Ecto neural progenitor cell (in vitro differentiated cells): Measurements from ENCODE around the gene POLL.
A peak's percentile ranks its signal among the peaks of the same experiment; 100 is the strongest.
"Not testable (repeated sequence)": the region's sequence is repeated elsewhere in the genome, so short reads cannot be mapped to it uniquely, and the experiment has no call there.

Source experiments
- DNase-seq: peaks from one replicate; pipeline ENCODE4 v3.0.0-alpha.2; 2018; ENCODE audit warnings: low spot score

Gene POLL

DNA sequence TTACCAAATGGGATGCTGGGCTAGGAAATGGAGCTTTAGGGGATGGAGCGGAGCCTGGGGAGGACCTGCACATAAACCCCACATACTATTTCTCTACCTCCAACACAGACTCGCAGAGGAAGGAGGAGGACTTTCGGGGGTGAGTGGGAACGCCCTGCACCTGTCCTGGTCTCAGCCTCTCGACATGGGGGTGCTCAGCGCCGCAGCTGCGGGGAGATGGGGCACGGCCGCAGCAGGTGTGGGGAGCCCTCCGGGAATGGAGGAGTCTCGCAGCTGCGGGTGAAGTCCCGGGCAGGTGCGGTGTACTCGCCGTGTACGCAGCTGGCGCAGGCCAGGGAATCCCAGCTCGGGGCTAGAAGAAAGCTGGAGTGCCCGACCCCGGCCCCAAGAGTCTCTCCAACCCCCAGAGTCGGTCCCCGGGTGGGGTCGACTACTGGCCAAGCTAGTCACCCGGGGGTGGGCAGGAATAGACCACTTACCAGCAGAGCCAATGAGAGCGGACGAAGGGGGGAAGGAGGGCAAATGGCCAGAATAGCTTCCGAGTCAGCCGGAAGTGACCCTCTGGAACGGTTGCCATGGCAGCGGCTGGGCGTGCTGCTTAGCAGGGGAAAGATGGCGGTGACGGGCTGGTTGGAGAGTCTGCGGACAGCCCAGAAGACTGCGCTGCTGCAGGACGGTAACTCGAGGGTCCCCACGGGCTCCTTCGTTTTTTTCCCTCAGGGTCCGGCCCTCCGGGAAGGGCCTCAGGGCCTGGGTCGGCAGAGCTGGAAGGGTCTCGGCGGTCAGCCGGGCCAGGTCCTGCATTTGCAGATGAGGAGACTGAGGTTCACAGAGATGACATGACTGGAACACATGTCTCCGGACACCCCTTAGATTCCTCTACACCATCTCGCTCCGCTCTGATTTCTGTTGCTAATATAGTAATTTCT is at the start of gene POLL, which contains the start of gene DPCD:
POLL (minus strand) TSS at position 533 of the 929 bp plus-strand sequence. CDS start 897 bp downstream, outside the sequence.
DPCD (plus strand) TSS at position 597 of the 929 bp plus-strand sequence; CDS start at position 613, 16 bp downstream.
- DNase-seq = peak; percentile 96

DNA sequence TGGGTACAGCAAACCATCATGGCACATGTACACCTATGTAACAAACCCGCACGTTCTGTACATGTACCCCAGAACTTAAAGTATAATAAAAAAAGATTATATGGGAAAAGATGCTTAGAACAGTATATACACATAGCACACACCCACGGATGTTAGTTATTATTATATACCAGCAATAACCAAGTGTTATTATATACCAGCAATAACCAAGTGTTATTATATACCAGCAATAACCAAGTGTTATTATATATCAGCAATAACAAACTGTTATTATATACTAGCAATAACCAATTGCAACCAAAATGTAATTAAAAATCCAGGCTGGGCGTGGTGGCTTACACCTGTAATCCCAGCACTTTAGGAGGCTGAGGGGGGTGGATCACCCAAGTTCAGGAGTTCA is 45.5 kb upstream of the POLL start:
- DNase-seq = not testable (repeated sequence)

- no peak for DNase-seq
These were observed 43.9 kb upstream of the POLL start for GRCh38 chr10:101631821-101632475.

DNA sequence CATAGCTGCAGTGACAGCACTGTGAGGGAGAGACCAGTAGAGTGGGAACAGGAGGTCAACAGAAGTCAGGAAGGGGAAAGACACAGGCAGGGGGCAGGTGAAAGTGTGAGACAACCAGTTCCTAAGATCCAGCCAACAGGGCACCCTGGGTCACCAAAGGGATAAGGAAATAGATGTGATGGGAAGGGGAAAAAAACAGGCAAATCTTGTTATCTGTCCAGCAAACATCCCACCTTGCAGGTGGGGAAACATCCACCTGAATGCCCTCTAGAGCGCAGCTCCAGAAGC is 42.5 kb upstream of the POLL start:
- DNase-seq = no peak

- DNase-seq = no peak
These were observed 42.0 kb upstream of the POLL start for GRCh38 chr10:101629837-101630632.

GRCh38 chr10:101625821-101626412 is 37.9 kb upstream of the POLL start:
- no peak for DNase-seq

DNA sequence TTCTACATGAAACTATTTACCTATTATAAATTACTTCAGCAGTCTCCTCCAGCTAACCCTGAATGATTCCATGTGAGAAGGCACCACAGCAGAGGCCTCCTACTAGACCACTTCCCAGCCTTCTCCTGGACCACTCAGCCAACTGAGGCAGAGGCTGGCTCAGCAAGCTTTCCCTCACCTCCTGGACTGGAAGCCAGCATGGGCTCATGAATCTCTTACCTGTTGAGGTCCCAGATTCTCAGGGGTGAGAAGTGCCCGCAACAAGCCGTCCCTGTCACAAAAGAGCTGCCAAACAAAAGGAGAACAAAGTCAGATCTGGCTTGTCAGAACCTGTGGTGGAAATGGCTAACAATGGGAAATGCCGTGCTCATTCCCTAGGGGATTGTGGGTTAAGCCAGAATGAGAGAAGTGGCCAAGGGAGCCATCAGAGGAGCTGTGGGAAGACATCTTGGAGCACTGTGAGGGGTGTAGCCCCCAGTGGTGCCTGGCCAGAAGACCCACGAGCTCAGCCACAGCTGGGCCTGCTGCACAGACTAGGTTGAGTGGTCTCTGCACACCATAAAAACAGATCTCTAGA is 36.6 kb upstream of the POLL start:
- no peak for DNase-seq

- no peak for DNase-seq
These were observed 35.5 kb upstream of the POLL start for GRCh38 chr10:101623528-101623927.

GRCh38 chr10:101619983-101620382 is 31.9 kb upstream of the POLL start:
- peak; percentile 57 for DNase-seq

- DNase-seq = no peak
These were observed 30.8 kb upstream of the POLL start for GRCh38 chr10:101618871-101619270.

DNA sequence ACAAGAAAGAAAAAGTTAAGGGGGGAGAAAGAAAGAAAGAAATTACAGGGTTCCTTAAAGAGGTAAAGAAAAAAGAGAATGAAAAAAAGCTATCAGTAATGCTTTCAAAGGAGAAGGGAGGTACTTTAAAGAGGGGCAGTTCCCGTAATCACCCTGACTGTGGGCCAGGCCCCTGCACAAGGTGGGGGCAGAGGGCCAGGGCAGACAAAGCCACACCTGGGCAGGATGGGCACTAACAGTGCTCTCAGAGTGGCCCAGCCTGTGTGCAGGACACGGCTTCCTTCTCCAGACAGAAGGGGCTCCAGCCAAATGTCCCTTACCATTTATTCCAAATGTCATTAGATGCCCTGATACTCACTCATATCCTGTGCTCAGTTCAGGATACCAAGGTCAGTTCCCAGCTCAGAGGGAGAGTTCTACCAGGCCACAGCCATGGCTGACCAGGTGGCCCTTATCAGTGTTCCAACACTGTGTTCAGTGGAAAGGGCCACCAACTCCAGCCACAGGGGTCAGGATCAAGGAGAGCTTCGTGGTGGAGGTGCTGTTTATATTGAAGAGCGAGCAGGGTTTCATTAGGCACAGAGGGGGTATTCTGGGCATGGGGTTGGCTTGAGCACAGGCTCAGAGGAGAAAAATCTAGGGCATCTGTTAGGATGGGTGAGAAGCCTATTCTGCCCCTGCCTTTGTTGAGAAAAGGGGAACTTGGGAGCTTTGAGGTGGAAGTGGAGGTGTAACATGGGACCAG is 29.9 kb upstream of the POLL start:
- no peak for DNase-seq

DNA sequence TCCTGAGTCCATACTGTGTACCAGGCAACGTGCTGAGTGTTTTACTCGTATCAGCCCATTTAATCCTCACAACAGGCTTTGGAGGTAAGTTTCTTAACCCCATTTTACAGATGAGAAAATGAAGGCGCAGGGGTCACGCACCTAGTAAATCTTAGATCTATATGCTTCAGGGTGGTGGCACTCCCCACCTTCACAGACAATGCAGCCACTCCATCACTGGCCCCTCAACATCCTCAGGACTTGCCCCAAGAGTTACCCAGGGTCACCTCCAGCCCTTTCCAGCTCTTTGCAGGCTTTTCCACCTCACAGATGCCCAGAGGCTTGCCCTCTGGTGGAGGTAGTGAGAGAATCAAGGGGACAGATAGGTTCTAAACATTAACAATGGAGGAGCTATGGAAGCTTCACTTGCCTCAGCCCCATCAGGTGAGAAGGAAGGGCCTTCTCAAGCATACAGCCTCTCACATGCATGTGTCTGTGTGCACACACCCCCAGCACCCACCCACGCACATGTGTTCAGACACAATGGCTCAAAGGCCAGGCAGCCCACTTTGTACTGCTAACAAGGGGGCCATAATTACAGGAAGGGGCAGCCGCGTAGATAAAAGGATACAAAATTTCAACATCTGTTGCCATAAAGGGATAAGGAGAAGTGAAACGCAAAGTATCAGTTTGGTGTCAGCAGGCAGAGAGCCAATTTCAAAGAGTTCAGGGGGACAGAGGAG is 29.2 kb upstream of the POLL start:
- DNase-seq = no peak

DNA sequence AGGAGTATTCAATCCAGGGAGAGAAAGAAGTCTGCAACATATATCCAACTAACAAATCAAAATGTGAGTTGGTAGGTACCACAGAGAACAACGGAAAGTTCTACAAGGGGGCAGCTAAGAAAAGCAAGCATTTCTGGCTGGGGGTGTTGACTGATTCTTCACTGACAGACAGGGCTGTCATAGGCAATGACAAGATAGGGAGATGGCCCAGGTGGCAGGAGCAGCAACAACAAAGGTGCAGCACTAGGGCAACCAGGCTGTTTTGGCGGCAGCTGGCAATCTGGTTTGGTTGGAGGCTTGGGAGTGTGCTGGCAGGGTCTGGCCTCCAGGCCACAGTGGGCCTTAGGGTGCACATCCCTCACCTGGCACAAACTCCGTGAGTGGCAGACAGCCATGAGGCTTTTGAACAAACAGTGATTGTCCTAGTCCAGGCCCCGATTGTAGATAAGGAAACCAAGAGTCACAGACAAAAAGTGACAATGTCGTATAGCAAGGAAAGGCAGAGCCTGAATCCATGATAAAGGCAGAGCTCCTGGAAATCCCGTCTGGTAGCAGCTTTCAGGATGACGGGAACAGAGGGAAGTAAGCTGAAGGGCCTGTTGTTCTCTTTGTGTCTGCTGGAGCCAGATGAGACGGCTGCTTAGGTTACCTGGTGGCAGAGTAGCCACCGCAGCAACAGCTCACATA is 28.5 kb upstream of the POLL start:
- no peak for DNase-seq

- DNase-seq = no peak
These were observed 27.6 kb upstream of the POLL start for GRCh38 chr10:101615525-101616116.

GRCh38 chr10:101614663-101615524 is 26.8 kb upstream of the POLL start:
- DNase-seq = no peak

DNA sequence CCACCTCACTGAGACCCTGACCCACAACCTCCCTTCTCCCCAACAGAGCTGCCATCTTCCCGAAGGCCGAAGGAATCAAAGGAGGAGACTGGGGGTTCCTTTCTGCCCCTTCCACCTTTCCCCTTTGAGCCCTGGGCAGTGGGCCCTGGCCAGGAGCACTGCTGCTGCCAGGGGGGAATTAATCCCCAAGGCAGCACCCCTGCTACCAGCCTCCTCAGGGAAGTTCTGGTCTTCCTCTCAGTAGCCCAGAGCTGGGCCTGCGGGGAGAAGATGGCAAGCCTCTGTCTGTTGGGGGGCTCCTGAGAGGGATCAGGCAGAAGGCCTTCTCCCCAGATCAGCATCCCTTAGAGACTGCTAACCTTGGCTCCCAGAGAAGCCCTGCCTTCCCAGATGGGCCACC is 25.6 kb upstream of the POLL start:
- DNase-seq = no peak

DNA sequence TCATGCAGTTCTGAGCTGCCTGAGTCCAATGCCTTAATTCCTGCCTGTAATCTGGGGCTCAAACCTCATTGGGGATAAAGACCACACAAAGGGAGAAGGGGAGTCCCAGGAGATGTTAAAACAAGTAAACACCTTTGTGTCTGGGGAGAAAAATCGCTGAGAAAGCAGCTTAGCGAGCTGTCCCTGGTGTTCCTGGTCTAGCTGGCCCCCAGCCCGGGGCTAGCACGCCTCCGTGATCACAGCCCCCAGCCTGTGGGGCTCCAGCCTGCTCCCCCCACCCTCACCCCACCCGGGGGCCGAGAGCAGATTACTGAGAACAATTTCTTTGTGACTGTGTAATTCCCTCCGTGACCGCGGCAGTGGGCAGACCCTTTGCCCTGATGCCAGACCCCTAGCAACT is 24.8 kb upstream of the POLL start:
- peak; percentile 57 for DNase-seq

GRCh38 chr10:101612086-101612485 is 24.0 kb upstream of the POLL start:
- no peak for DNase-seq
